K562 (cell line): ENCODE data around the gene OXSM. TPM values are rescaled to one million over a fixed set of nuclear protein-coding genes. Genes with fewer than 3 reads are reported as not detected.
A peak's percentile ranks its signal among the peaks of the same experiment; 100 is the strongest.

Experiments
- DPF2 ChIP-seq: fragments of 450-650 bp; IDR thresholded peaks from 2 replicates; pipeline ENCODE4 v1.6.1; 2016
- FOXA1 ChIP-seq: fragments of 450-650 bp; IDR thresholded peaks from 2 replicates; pipeline ENCODE4 v1.6.1; 2016; ENCODE audit warnings: mild to moderate bottlenecking, borderline replicate concordance
- HCFC1 ChIP-seq: IDR thresholded peaks from 2 replicates; pipeline ENCODE4 v1.6.1; 2012; ENCODE audit warnings: low read depth, low read length, improper control_type of control experiment
- HDAC8 ChIP-seq: fragments of 450-650 bp; IDR thresholded peaks from 2 replicates; pipeline ENCODE4 v1.6.1; 2016; ENCODE audit warnings: mild to moderate bottlenecking, missing genetic modification characterization, moderate library complexity, missing compliant biosample characterization
- JUND ChIP-seq, 2 experiments: IDR thresholded peaks; 2 replicates in 1 of 2; 3 replicates in 1 of 2; pipeline ENCODE4 v1.6.1; 2011; ENCODE audit warnings: borderline replicate concordance in 2 of 2, low read depth in 2 of 2, low read length in 2 of 2, improper control_type of control experiment in 1 of 2, missing biosample characterization in 1 of 2, missing genetic modification characterization in 1 of 2, missing genetic modification reagents in 1 of 2
- MAFF ChIP-seq: IDR thresholded peaks from 2 replicates; pipeline ENCODE4 v1.6.1; 2012; ENCODE audit warnings: low read length, improper control_type of control experiment
- PCBP1 ChIP-seq: fragments of 200-400 bp; formaldehyde crosslinking; IDR thresholded peaks from 2 replicates; pipeline ENCODE4 v1.6.1; 2018; ENCODE audit warnings: mild to moderate bottlenecking, low read depth, low read length; ENCODE audit not compliant: poor library complexity, severe bottlenecking
- RBM15 ChIP-seq: fragments of 200-400 bp; formaldehyde crosslinking; IDR thresholded peaks from 2 replicates; pipeline ENCODE4 v1.6.1; 2018; ENCODE audit warnings: mild to moderate bottlenecking, low read length, moderate library complexity; ENCODE audit not compliant: insufficient read depth
- ZBED1 ChIP-seq: IDR thresholded peaks from 2 replicates; pipeline ENCODE4 v1.6.1; 2014
- ZNF212 ChIP-seq: fragments of 450-650 bp; formaldehyde crosslinking; IDR thresholded peaks from 2 replicates; pipeline ENCODE4 v1.4.0; 2020; ENCODE audit warnings: mild to moderate bottlenecking
- ZNF311 ChIP-seq: fragments of 250-450 bp; sonication (Bioruptor Pico); IDR thresholded peaks from 2 replicates; pipeline ENCODE4 v1.4.0; 2020; ENCODE audit warnings: mild to moderate bottlenecking, moderate library complexity
- ZNF644 ChIP-seq: fragments of 200-800 bp; sonication (Bioruptor generic); IDR thresholded peaks from 2 replicates; pipeline ENCODE4 v1.6.1; 2016; ENCODE audit warnings: low read depth, missing genetic modification characterization, missing compliant biosample characterization
- polyA plus RNA-seq, 8 experiments: library from polyadenylated mRNA; depleted of rRNA in 4 of 8; stranded (reverse) in 5 of 8; unstranded in 3 of 8; fragments of >200 nt; fragmentation: Nextera tagmentation in 2 of 8; fragmentation: Illumina TruSeq in 1 of 8; extraction: Ambion mirVana in 2 of 8; extraction: Trizol in 1 of 8; gene quantifications; 2 replicates each; pipeline versions ENCODE4 v1.2.1 to v1.2.3, GENCODE V29; 2011 to 2014; ENCODE audit warnings: inconsistent platforms in 1 of 8, missing spikeins in 1 of 8
- total RNA-seq, 7 experiments: library from RNA; depleted of rRNA in 6 of 7; stranded (reverse); fragments of >200 nt in 6 of 7; fragmentation: Illumina TruSeq in 2 of 7; extraction: Trizol in 2 of 7; gene quantifications; 2 replicates each; pipeline versions ENCODE4 v1.2.1 to v1.2.3, GENCODE V29; 2011 to 2021; ENCODE audit warnings: low replicate concordance in 1 of 7
- TF ChIP-seq, protein P1 (sequence below): fragments of 450-650 bp; IDR thresholded peaks from 2 replicates; pipeline ENCODE4 v1.6.1; 2016; ENCODE audit warnings: low read depth, mild to moderate bottlenecking, moderate library complexity
- TF ChIP-seq, protein P2 (sequence below): fragments of 250-450 bp; sonication (Bioruptor Pico); IDR thresholded peaks from 2 replicates; pipeline ENCODE4 v1.4.0; 2020; ENCODE audit warnings: borderline replicate concordance
- TF ChIP-seq, protein P3 (sequence below): sonication (generic); formaldehyde crosslinking; IDR thresholded peaks from 2 replicates; pipeline ENCODE4 v1.8.1; 2022; ENCODE audit warnings: missing genetic modification reagents
- TF ChIP-seq, protein P4 (sequence below): conservative IDR thresholded peaks from 2 replicates; pipeline ENCODE4 v1.6.1; 2011; ENCODE audit warnings: low read depth, mild to moderate bottlenecking, low read length; ENCODE audit not compliant: control insufficient read depth
- TF ChIP-seq, protein P5 (sequence below): IDR thresholded peaks from 3 replicates; pipeline ENCODE4 v1.6.1; 2011; ENCODE audit warnings: borderline replicate concordance, mild to moderate bottlenecking, moderate library complexity; ENCODE audit not compliant: insufficient read length; ENCODE audit errors: extremely low read depth

Gene OXSM
- total and polyA plus RNA-seq, 9 of the 15 experiments (the other 6 are each of a cell fraction or from before 2014, with no cell fraction given): 24.0 to 107 (median 34.0) TPM

DNA sequence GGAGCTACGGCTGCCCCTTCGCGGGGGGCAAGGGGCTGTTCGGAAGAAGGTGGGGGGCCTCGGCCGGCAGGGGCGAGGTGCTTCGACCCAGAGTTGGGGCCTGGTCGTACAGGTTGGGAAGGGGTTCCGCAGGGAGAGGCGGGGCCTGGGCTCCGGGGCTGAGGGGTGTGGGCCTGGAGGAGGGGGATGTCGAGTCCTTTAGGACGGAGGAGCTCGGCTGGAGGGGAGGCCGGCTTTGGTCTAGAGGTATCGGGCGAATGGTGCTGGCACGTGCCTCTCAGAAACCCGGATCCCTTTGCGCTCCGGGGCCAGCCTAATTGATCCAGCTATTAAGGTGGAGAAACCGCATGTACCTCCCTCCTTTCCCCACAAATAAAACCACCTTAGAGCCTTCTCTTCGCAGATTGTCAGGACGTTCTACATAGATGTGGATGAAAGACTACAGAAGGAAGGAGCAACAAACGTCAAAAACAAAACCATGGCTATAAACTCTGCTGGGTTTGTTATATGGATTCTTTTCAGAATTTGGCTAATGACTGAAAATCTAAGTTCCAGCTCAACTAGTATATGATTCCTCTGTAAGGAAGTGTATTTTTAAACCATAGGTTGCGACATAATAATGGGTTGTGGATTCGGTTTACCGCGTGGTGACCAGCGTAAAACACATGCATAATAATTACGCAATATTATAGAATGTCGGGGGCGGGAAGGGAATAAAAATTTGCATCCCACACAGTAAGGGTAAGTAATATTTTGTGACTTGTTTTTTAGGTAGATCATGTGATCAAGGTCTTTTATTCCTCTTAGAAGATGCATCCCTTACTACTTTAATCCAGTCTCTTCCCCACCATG lies 6.0 kb upstream of the OXSM start (continued):
- TF ChIP-seq JUND (IDR thresholded peaks at IDR 0.05; ENCODE audit: borderline replicate concordance, low read depth, low read length) (no peak), JUND (tag; IDR thresholded peaks at IDR 0.05; ENCODE audit: borderline replicate concordance, low read depth, low read length) (no peak), DPF2 (0 out of 2 replicates have a peak, but pooled peaks have one; percentile 40), ZNF212 (CRISPR knock-in tag) (0 out of 2 replicates have a peak, but pooled peaks have one; percentile 11), ZNF311 (CRISPR knock-in tag) (no peak), HCFC1 (0 out of 2 replicates have a peak, but pooled peaks have one; percentile 22), ZNF644 (tag) (no peak), HDAC8 (no peak), FOXA1 (no peak), RBM15 (no peak), ZBED1 (no peak), PCBP1 (no peak), MAFF (no peak)
- TF ChIP-seq, protein P1, sequence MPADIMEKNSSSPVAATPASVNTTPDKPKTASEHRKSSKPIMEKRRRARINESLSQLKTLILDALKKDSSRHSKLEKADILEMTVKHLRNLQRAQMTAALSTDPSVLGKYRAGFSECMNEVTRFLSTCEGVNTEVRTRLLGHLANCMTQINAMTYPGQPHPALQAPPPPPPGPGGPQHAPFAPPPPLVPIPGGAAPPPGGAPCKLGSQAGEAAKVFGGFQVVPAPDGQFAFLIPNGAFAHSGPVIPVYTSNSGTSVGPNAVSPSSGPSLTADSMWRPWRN: no peak
- TF ChIP-seq, protein P2, sequence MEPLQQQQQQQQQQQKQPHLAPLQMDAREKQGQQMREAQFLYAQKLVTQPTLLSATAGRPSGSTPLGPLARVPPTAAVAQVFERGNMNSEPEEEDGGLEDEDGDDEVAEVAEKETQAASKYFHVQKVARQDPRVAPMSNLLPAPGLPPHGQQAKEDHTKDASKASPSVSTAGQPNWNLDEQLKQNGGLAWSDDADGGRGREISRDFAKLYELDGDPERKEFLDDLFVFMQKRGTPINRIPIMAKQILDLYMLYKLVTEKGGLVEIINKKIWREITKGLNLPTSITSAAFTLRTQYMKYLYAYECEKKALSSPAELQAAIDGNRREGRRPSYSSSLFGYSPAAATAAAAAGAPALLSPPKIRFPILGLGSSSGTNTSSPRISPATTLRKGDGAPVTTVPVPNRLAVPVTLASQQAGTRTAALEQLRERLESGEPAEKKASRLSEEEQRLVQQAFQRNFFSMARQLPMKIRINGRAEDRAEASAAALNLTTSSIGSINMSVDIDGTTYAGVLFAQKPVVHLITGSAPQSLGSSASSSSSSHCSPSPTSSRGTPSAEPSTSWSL (CRISPR knock-in tag): no peak
- TF ChIP-seq, protein P3, sequence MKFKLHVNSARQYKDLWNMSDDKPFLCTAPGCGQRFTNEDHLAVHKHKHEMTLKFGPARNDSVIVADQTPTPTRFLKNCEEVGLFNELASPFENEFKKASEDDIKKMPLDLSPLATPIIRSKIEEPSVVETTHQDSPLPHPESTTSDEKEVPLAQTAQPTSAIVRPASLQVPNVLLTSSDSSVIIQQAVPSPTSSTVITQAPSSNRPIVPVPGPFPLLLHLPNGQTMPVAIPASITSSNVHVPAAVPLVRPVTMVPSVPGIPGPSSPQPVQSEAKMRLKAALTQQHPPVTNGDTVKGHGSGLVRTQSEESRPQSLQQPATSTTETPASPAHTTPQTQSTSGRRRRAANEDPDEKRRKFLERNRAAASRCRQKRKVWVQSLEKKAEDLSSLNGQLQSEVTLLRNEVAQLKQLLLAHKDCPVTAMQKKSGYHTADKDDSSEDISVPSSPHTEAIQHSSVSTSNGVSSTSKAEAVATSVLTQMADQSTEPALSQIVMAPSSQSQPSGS: no peak
- TF ChIP-seq, protein P4, sequence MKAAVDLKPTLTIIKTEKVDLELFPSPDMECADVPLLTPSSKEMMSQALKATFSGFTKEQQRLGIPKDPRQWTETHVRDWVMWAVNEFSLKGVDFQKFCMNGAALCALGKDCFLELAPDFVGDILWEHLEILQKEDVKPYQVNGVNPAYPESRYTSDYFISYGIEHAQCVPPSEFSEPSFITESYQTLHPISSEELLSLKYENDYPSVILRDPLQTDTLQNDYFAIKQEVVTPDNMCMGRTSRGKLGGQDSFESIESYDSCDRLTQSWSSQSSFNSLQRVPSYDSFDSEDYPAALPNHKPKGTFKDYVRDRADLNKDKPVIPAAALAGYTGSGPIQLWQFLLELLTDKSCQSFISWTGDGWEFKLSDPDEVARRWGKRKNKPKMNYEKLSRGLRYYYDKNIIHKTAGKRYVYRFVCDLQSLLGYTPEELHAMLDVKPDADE: no peak
- TF ChIP-seq, protein P5, sequence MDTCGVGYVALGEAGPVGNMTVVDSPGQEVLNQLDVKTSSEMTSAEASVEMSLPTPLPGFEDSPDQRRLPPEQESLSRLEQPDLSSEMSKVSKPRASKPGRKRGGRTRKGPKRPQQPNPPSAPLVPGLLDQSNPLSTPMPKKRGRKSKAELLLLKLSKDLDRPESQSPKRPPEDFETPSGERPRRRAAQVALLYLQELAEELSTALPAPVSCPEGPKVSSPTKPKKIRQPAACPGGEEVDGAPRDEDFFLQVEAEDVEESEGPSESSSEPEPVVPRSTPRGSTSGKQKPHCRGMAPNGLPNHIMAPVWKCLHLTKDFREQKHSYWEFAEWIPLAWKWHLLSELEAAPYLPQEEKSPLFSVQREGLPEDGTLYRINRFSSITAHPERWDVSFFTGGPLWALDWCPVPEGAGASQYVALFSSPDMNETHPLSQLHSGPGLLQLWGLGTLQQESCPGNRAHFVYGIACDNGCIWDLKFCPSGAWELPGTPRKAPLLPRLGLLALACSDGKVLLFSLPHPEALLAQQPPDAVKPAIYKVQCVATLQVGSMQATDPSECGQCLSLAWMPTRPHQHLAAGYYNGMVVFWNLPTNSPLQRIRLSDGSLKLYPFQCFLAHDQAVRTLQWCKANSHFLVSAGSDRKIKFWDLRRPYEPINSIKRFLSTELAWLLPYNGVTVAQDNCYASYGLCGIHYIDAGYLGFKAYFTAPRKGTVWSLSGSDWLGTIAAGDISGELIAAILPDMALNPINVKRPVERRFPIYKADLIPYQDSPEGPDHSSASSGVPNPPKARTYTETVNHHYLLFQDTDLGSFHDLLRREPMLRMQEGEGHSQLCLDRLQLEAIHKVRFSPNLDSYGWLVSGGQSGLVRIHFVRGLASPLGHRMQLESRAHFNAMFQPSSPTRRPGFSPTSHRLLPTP: no peak
